Astrocyte of the hippocampus (primary cell): ENCODE data around the gene RINT1.
"Not testable (repeated sequence)": the region's sequence is repeated elsewhere in the genome, so short reads cannot be mapped to it uniquely, and the experiment has no call there.

Experiments
- DNase-seq: peaks from one replicate; pipeline ENCODE4 v3.0.0; 2011; ENCODE audit warnings: low read depth, low spot score

The RINT1 gene

DNA sequence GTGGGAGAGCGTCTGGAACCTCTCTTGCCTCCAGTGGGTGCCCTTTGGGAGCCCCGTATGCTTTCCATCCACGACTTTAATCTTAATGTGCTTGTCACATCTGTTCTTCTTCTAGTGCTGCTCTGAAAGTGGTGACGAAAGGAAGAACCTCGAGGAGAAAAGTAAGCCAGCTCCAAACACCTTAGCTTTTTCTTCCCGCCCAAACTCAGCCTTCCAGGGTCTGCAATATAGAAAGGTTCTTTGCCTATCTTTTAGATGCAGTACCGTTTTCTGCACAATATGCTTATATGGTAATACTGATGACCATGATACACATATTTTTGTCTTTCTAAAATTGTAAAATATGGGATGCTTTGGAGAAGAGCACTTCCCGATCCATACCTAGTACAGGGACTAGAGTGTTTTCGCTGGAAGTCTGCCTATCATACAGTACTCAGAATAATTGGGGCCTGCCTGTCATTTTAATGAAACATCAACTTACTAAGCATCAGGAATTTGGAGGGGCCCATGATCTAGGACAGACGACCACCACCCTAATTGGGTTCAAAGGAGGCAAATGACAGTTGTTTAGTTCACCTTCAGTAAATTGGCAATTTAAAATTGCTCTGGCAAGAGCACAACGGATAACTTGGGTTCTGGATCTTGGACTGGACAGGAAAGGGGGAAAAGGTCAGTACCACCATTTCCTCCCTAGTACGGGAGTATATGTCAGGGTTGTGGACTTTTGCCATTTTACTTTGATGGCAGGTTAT lies 884 bp downstream of the RINT1 start:
- no peak for DNase-seq

DNA sequence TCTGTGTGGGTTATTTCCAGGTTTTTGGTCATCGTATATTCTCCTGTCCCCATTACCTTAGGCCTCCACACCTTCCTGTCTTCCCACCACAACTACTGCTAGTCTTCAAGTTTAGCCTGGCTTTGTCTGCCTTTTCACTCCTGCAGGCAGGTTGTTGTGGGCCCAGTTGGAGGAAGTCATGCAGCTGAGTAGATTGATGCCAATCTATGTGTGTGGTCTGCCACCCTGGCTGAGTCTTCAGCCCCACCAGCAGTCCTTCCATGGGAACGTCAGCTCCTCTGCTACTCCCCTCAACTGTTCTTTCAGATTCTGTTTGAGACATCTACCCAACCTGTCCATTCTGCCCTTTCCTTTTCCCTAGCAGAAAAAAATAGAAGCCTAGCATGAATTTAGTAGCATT lies 6.3 kb downstream of the RINT1 start:
- DNase-seq = no peak

DNA sequence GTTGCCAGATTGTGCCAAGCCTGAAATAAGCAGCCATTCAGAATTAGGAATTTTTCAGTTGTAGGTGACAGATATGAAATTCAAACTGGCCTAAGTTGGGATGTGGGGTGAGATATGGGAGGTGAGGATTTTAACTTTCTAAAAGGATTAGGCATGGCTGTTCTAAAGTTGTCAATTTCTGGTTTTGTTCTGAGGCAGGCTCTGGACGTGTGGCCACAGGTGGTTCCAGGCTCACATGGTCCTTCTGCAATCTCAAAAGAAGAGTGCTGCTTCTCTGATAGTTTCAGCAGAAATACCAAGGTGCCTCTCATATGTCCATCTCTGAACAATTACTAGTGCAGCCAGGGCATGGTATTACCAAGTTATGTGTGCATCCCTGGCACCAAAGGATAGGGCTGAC lies 27.9 kb downstream of the RINT1 start:
- no peak for DNase-seq

DNA sequence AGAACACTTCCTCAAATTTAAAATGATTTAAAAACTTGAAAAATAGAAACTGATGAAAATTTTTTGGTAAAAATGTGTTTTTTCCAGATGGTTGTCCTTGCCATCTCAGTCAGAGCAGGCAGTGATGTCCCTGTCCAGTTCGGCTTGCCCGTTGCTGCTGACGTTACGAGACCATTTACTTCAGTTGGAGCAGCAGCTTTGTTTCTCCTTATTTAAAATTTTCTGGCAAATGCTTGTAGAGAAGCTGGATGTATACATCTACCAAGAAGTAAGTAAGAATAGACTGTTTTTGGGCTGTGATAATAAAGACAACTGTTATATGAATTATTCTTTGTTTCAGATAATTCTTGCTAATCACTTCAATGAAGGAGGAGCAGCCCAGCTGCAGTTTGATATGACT lies 33.2 kb downstream of the RINT1 start:
- no peak for DNase-seq

DNA sequence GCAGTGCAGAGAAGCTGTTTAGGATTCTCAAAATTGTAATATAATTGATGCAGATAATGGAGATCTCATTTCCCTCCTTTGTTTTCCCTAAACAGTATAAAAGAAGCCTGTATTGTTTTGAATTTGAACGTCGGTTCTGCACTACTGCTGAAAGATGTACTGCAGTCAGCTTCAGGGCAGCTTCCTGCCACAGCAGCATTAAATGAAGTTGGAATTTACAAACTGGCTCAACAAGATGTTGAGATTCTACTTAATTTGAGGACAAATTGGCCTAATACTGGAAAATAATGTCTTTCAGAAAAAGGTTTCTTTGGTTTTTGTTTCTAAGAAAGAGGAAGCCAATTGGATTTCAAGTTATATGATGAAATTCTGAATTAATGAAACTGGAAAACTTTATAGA lies 35.0 kb downstream of the RINT1 start:
- no peak for DNase-seq

DNA sequence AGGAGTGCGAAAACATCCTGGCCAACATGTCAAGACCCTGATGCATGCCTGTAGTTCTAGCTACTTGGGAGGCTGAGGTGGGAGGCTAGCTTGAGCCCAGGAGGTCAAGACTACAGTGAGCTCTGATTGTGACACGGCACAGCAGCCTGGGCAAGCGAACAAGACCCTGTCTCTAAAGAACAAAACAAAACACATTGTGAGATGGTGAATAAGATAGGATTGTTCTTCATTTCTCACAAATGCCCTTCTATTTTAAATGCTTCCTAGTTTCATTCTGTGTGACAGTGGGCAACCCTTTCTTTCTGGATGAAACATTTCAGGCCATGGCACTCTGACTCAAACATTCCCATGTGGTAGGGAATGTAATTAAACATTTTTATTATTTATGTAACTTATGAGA lies 35.8 kb downstream of the RINT1 start:
- DNase-seq = no peak

DNA sequence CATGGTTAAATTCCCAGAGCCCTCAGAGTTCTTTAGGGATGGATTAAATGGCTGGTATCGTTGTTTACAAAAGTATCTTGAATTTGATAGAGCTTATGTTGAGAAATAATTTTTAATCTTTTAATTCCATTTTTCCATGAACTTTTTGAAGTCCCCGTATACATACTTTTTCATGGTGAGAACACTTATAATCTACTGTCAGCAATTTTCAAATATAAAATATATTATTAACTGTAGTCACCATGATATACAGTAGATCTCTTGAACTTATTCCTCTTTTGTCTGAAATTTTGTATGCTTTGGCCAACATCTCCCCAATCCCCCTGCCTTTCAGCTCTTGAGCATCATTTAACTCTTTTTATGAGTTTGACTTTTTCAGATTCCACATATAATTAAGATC lies 39.9 kb downstream of the RINT1 start:
- no peak for DNase-seq

DNA sequence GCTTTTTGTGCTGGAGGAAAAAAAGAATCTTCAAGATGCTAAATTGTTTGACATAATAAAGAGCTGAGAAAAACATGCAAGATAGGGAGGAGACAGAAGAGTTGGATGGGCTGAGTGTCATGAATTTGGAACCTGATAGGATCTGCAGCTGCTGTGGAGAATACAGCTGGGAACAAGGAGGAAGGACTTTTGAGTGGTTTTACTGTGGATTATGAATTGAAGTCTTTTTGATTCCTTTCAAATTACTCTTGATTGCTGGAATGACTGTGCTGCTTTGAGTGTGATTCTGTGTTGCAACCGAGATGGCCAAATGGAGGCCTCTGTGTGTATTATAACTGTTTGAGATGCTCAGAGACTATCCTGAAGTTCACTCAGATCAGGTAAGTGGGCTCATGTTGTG lies 45.2 kb downstream of the RINT1 start:
- no peak for DNase-seq

DNA sequence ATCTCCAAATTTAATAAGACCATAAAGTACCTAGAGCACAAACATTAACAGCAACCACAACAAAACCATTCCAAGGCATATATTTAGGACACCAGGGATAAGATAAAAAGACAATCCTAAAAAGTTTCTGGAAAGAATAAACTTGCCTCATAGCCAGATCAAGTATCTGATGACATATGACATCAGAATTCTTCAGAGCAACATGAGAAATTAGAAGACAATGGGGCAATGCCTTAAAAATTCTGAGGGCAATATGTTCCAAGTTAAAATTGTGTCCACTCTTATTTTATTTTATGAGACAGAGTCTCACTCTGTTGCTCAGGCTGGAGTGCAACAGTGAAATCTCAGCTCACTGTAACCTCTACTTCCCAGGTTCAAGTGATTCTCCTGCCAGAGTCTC lies 46.5 kb downstream of the RINT1 start:
- no peak for DNase-seq

DNA sequence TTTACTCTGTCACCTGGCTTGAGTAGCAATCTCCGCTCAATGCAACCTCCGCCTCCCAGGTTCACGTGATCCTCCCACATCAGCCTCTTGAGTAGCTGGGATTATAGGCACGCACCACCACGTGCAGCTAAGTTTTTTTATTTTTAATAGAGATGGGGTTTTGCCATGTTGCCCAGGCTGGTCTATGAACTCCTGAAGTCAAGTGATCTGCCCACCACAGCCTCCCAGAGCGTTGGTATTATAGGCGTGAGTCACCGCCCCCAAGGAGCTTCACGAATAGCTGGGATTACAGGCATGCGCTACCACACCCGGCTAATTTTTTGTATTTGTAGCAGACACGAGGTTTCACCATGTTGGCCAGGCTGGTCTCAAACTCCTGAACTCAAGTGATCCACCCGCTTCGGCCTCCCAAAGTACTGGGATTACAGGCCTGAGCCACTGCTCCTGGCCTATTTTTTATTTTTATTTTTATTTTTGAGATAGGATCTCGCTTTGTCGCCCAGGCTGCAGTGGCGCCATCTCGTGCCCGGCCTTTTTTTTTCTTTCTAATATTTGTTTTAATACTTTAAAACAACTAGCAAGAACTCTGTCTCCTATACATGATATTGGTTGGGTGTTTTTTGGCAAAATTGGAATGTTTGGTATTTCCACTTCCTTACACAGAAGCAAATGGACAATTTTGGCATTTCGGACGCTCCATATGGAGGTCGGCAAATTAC lies 48.2 kb downstream of the RINT1 start:
- peak; percentile 16 for DNase-seq

DNA sequence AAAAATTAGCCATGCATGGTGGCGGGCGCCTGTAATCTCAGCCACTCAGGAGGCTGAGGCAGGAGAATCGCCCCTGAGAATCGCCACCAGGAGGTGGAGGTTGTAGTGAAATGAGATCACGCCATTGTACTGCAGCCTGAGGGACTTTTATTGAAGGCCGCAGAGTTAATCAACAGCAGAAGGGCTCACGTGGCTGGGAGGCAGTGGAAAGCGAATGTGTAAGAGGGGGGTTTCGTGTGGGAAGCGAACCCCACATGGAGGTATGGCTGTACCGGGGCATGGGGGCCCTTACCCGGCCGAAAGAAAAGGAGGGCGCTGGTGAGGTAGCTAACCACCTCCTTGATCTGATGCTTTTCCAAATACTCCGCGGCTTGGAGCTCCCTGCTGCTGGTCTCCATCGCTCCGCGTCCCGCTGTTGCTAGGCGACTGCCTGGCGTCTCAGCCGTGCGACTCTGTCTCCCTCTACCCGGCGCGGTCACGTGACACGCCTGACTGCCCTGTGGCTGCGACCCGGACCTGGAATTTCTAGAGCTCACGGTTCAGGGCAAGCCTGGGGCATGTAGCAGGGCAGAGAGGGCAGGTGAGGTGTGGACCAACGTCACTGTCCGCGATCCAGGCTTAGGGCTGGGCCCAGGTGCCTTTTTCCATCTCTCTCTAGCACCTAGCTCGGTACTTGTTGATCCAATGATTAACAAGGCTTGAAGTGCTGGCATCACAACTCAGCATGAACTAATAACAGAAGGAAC lies 49.2 kb downstream of the RINT1 start, which contains the start of gene EFCAB10:
EFCAB10 (minus strand) TSS at position 428 of the 746 bp plus-strand sequence; CDS start at position 398, 30 bp downstream.
- DNase-seq = peak; percentile 86

DNA sequence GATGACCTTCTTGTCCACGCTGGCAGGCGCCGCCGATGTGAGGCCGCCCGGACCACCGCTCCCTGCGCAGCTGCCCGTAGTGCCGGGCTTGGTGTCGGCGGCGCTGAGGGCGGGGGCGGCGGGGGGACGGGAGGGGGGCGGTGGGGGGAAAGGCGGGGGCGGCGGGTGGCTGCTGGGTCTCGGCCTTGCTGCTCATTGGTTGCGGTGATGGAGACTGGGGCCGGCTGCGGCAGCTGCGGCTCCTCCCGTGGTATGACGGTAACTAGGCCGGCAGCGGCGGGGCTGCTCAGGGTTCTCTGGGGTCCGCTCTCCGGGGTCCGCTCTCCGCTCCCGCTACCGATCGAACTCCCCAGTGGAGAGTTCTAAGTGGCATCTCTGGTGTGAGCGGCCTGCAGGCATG lies 51.1 kb downstream of the RINT1 start:
- DNase-seq = no peak

DNA sequence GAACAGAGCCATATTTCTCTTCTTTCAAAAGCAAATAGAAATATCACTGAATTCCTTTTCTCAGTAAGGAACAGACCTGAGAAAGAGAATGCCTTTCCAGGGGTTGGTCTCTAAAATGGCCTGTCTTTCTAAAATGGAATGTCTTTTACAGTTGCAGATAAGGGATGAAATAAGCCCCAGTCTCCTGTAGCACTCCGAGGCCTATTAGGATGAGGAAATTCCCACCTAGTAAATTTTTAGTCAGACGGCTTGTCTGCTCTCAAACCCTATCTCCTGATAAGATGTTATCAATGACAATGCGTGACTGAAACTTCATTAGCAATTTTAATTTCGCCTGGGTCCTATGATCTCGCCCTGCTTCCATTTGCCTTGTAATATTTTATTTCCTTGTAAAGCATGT lies 52.2 kb downstream of the RINT1 start:
- DNase-seq = no peak

DNA sequence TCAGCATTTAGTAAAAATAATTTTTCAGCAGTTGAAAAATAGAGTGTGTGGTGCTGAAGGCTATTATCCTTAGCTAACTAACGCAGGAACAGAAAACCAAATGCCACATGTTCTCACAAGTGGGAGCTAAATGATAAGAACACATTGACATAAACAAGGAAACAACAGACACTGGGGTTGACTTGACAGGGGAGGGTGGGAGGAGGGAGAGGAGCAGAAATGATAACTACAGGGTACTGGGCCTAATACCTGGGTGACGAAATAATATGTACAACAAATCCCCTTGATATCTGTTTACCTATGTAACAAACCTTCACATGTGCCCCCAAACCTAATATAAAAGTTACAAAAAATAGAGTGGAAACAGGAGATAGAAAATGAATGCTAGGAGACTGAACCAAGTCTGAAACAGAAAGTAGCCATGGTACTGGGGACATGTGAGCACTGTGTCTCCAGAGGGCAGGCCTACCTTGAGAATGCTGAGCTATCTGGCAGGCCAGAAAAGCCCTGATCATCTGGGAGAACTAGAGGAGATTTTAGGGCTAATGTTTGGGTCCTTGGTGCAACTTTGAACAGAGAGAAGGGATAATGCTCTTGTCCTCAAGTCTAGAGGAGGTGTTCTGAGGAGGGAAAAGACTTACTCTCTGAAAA lies 54.0 kb downstream of the RINT1 start:
- DNase-seq = no peak

DNA sequence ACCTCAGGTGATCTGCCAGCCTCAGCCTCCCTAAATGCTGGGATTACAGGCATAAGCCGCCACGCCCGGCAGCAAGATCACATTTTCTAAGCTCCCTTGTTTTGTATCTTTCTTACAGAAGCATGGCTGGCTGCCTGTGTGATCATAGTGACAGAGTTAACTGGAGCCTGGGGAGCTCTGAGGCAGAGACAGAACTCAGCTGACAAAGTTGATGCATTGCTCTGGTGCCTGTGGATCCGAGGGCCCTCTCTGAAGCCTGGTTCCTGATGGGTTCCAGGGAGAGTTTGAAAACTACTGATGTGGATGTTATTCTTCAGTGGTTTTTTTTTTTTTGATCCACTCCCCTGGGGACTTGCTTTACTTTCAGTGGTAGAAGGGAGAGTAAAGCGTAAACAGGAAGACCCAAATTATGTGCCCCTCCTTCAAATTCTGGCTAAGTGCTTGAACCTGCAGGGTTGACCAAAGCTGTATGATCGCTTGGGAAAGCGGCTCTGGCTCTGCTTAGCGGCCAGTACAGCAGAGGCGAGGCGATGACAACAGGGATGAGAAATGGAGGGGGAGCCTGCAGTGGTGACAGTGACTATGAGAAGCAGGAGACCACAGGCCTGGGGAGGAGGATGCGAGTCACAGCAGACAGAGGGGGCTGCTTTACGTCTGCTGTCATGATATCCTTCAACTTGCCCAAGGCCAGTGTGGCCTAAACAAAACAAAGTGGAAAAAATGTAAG lies 56.1 kb downstream of the RINT1 start:
- DNase-seq = peak; percentile 12

DNA sequence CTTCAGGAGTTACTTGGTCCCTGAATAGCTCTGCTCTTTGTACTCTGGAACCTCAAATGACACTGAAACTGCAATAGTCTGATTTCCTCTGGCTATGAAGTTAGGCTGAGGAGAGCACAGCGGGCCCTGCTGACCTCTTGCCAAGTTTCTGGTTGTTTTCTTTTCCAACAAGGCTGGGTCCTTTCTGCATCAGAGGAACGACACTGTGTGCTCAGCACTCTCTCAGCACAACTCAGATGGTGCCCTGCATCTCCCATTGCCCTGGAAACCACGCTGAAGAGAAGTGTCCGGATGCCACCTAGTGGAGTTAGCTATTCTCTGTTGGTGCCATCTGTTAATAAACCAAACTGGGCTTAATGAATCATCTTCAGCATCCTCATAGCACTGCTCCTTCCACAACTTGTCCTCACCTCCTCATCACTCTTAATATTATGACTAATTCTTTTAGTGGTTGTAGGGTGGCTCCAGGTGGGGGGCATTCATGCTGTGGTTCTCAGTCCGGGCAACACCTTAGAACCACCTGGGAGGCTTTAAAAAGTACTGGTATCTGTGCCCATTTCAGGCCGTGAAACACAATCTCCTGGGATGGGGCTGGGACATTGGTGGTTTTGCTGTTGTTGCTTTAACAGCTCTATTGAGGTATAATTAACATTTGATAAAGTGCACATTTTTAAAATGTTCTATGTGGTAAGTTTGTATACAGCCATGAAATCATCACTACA lies 57.5 kb downstream of the RINT1 start:
- DNase-seq = peak; percentile 87

DNA sequence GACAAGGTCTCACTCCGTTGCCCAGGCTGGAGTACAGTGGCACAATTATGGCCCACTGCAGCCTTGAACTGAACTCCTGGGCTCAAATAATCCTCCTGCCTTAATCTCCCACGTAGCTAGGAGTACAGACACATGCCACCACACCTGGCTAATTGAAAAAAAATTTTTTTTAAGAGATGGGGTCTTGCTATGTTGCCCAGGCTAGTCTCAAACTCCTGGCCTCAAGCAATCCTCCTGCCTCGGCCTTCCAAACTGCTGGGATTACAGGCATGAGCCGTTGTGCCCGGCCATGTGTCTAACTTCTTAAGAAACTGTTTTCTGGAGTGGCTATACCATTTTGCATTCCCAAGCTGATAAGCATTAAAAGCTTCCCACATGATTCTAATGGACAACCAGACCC lies 58.8 kb downstream of the RINT1 start:
- no peak for DNase-seq

DNA sequence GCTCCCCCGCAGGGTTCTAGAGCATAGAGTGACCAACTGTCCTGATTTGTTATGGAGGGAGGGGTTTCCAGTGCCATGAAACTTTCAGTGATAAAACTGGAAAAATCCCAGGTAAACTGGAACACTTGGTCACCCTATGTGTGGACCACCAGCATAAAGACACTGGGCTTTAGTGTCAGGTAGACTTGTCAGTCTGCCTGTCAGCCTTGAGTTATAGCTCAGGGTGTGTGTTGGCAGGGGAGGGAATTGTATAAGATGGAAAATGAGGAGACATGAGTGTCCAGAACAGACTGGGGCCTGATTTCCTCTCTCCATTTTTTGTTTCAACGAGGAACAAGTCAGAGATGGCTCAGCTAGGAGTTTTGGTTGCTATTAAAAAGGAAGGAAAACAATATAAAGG lies 59.5 kb downstream of the RINT1 start:
- no peak for DNase-seq

DNA sequence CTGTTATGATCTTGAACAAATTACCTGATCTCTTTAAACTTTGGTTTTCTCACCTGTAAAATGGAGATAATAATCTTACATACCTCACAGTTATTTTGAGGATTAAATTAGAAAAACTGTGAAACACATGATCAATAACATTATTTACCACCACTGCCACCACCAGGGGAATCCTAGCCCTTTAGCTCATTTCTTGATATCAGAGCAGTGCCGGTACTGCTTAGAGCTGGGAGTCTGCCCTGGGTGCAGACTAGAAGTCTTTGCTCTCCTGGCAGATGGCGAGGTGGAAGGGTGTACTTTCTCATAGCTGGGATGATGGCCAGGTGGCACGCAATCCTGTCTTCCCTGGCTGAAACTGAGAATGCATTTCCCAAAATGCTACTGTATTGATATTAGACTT lies 62.0 kb downstream of the RINT1 start:
- no peak for DNase-seq

DNA sequence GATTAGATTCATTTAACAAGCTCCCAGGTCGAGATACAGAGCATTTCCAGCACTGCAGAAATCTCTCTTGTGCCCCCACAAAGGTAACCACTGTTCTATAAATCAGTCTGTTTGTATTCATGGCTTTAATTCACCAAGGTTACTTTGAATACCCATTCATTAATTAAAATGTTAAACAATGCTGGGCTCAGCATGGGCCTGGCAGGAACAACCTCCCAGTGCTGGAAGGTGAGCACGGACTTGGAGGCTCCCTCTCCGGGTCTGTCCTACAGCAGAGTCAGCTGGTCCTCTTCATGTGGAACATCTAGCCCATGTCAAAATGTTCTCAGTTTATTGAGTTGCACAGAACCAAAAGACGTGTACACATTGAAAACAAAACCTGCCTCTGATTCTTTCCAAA lies 64.9 kb downstream of the RINT1 start:
- DNase-seq = no peak

DNA sequence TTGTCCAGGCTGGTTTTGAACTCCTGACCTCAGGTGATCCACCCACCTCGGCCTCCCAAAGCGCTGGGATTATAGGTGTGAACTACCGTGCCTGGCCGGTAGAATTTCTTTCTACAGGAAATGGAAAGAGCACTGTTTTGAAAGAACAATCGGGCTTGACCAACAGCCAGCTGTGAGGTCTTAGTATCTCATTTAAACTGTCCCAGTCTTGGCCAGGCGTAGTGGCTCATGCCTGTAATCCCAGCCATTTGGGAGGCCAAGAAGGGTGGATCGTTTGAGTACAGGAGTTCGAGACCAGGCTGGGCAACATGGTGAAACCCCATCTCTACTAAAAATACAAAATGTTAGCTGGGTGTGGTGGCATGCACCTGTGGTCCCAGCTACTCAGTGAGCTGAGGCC lies 67.1 kb downstream of the RINT1 start:
- DNase-seq = not testable (repeated sequence)
